AG04449 (cell line): ENCODE results near the gene ENPP7.

ENCODE experiments used
- CTCF ChIA-PET: fragments of 350-600 bp; formaldehyde crosslinking; extraction: SDS; loops from one replicate; lab custom pipeline; 2021; ENCODE audit warnings: antibody characterized with exemption; lab: Yijun Ruan, JAX
- POLR2A ChIA-PET: fragments of 400-600, 350-600 bp; formaldehyde crosslinking; extraction: SDS; loops from one replicate; lab custom pipeline; 2020; ENCODE audit warnings: antibody characterized with exemption, inconsistent platforms; lab: Yijun Ruan, JAX
- DNase-seq: peaks from one replicate; pipeline ENCODE4 v3.0.0-alpha.2; 2010; ENCODE audit warnings: low read depth, low spot score
- H3K4me3 ChIP-seq: 2 replicates; pipeline ENCODE4 v1.5.1; 2011; ENCODE audit warnings: low read depth, mild to moderate bottlenecking, control low read depth, low read length
- CTCF ChIP-seq: IDR thresholded peaks from one replicate; pipeline ENCODE4 v1.5.1; 2011; ENCODE audit warnings: mild to moderate bottlenecking, moderate library complexity, low read length, control low read depth, inconsistent platforms; ENCODE audit not compliant: insufficient read depth; ENCODE audit errors: missing control alignments

Gene ENPP7

GRCh38 chr17:79715098-79715942 is 15.4 kb upstream of the ENPP7 start:
- ChIA-PET POLR2A (no interaction called here), CTCF (no interaction called here)
- no peak for DNase-seq
- H3K4me3 ChIP-seq, result no peak overlapping the region
- no peak for TF ChIP-seq CTCF

- no peak for TF ChIP-seq CTCF
- POLR2A ChIA-PET, result no interaction called here
These were observed 14.6 kb upstream of the ENPP7 start for GRCh38 chr17:79715943-79716797.

GRCh38 chr17:79720705-79721292 is 9.9 kb upstream of the ENPP7 start:
- DNase-seq, result no peak
- no peak for TF ChIP-seq CTCF
- ChIA-PET CTCF (interaction anchor here (0.9 to 1.6 kb wide), 3 partner anchors 10 to 20 kb away, joined by 3 to 4 read pairs (median 3); no protein-coding TSS in a partner anchor), POLR2A (no interaction called here)
- H3K4me3 ChIP-seq, result no peak overlapping the region

More at GRCh38 chr17:79715943-79716797, 14.6 kb upstream of the ENPP7 start:
- no peak overlapping the region for H3K4me3 ChIP-seq
- CTCF ChIA-PET, result interaction anchor here (1.8 kb wide), 1 partner anchor 8 kb away, joined by 18 read pairs; no protein-coding TSS in a partner anchor
- DNase-seq, result no peak

GRCh38 chr17:79721993-79722671 is 8.6 kb upstream of the ENPP7 start:
- DNase-seq, result no peak
- POLR2A ChIA-PET, result no interaction called here

GRCh38 chr17:79722787-79723186 is 8.0 kb upstream of the ENPP7 start:
- ChIA-PET POLR2A (no interaction called here), CTCF (no interaction called here)
- no peak for DNase-seq
- no peak overlapping the region for H3K4me3 ChIP-seq
- TF ChIP-seq CTCF, result no peak

More at GRCh38 chr17:79721993-79722671, 8.6 kb upstream of the ENPP7 start:
- CTCF ChIA-PET, result interaction anchor here (0.9 kb wide), 1 partner anchor 18 kb away, joined by 3 read pairs; no protein-coding TSS in a partner anchor
- TF ChIP-seq CTCF, result no peak
- no peak overlapping the region for H3K4me3 ChIP-seq
